ENCODE results near the gene ALKBH4.
"Not testable (repeated sequence)": the region's sequence is repeated elsewhere in the genome, so short reads cannot be mapped to it uniquely, and the experiment has no call there.

ALKBH4 gene

GRCh38 chr7:102464577-102465280 lies at the start of gene ALKBH4, which contains the start of gene LRWD1:
Gene ALKBH4, minus strand, starts transcription at chr7:102464863. Its CDS starts 27 bp downstream, at chr7:102464836.
Gene LRWD1, plus strand, starts transcription at chr7:102464984. Its CDS starts 97 bp downstream, at chr7:102465081.
- peak; percentile 95 for DNase-seq

GRCh38 chr7:102512642-102513221 lies 48.1 kb upstream of the ALKBH4 start:
- DNase-seq: peak; percentile 83

GRCh38 chr7:102511860-102512522 lies 47.3 kb upstream of the ALKBH4 start:
- not testable (repeated sequence) for DNase-seq

GRCh38 chr7:102510575-102510974 lies 45.9 kb upstream of the ALKBH4 start:
- not testable (repeated sequence) for DNase-seq

GRCh38 chr7:102507410-102508088 lies 42.9 kb upstream of the ALKBH4 start:
- not testable (repeated sequence) for DNase-seq

GRCh38 chr7:102505298-102506185 lies 40.9 kb upstream of the ALKBH4 start:
- not testable (repeated sequence) for DNase-seq

- not testable (repeated sequence) for DNase-seq
Measured at GRCh38 chr7:102503141-102503540, 38.5 kb upstream of the ALKBH4 start.

GRCh38 chr7:102498321-102498720 lies 33.7 kb upstream of the ALKBH4 start:
- DNase-seq: not testable (repeated sequence)

GRCh38 chr7:102497308-102497707 lies 32.6 kb upstream of the ALKBH4 start:
- not testable (repeated sequence) for DNase-seq

GRCh38 chr7:102496861-102497260 lies 32.2 kb upstream of the ALKBH4 start:
- peak; percentile 8 for DNase-seq

- not testable (repeated sequence) for DNase-seq
Measured at GRCh38 chr7:102494473-102495149, 29.9 kb upstream of the ALKBH4 start.

GRCh38 chr7:102494026-102494425 lies 29.4 kb upstream of the ALKBH4 start:
- not testable (repeated sequence) for DNase-seq

GRCh38 chr7:102493220-102493935 lies 28.7 kb upstream of the ALKBH4 start:
- DNase-seq: not testable (repeated sequence)

- DNase-seq: not testable (repeated sequence)
Measured at GRCh38 chr7:102490529-102491075, 25.9 kb upstream of the ALKBH4 start.

- DNase-seq: not testable (repeated sequence)
Measured at GRCh38 chr7:102484317-102484716, 19.7 kb upstream of the ALKBH4 start.

- not testable (repeated sequence) for DNase-seq
Measured at GRCh38 chr7:102481962-102482361, 17.3 kb upstream of the ALKBH4 start.

- DNase-seq: not testable (repeated sequence)
Measured at GRCh38 chr7:102479982-102480637, 15.4 kb upstream of the ALKBH4 start.

- not testable (repeated sequence) for DNase-seq
Measured at GRCh38 chr7:102479209-102479584, 14.5 kb upstream of the ALKBH4 start.

- peak; percentile 91 for DNase-seq
Measured at GRCh38 chr7:102478314-102479208, 13.9 kb upstream of the ALKBH4 start, which contains the start of gene POLR2J. Gene POLR2J, minus strand, starts transcription at chr7:102478922. Its CDS starts 62 bp downstream, at chr7:102478860.
